RWPE2 (cell line): ENCODE data around the gene WNT3A.
A peak's percentile ranks its signal among the peaks of the same experiment; 100 is the strongest.

Source experiments
- ATAC-seq: fragments of 200-7000 bp; cut with Tn5 transposase; 3 replicates; pipeline ENCODE4 v1.9.1; 2021; ENCODE audit warnings: low read depth
- DNase-seq: peaks from one replicate; pipeline ENCODE4 v3.0.0-alpha.2; 2020; ENCODE audit warnings: low spot score
- H3K27ac ChIP-seq: fragments of 450-650 bp; 2 replicates; pipeline ENCODE4 v1.5.1; 2017; ENCODE audit warnings: mild to moderate bottlenecking; ENCODE audit not compliant: poor library complexity, severe bottlenecking
- H3K27me3 ChIP-seq: fragments of 250-450 bp; sonication (Bioruptor Pico); 2 replicates; pipeline ENCODE4 v1.5.1; 2021; ENCODE audit warnings: mild to moderate bottlenecking, moderate library complexity; ENCODE audit not compliant: insufficient read depth, poor library complexity, severe bottlenecking
- H3K36me3 ChIP-seq: fragments of 250-450 bp; sonication (Bioruptor Pico); 2 replicates; pipeline ENCODE4 v1.5.1; 2020; ENCODE audit warnings: low read depth, mild to moderate bottlenecking, moderate library complexity
- H3K4me1 ChIP-seq: fragments of 250-450 bp; sonication (Bioruptor Pico); 2 replicates; pipeline ENCODE4 v1.5.1; 2021; ENCODE audit warnings: mild to moderate bottlenecking, moderate library complexity; ENCODE audit not compliant: insufficient read depth, poor library complexity, severe bottlenecking
- H3K4me3 ChIP-seq: fragments of 250-450 bp; sonication (Bioruptor Pico); 2 replicates; pipeline ENCODE4 v1.5.1; 2021; ENCODE audit warnings: mild to moderate bottlenecking, moderate library complexity; ENCODE audit not compliant: severe bottlenecking
- H3K9me3 ChIP-seq: fragments of 250-450 bp; sonication (Bioruptor Pico); 2 replicates; pipeline ENCODE4 v1.5.1; 2021; ENCODE audit warnings: mild to moderate bottlenecking, moderate library complexity; ENCODE audit not compliant: severe bottlenecking
- CTCF ChIP-seq: fragments of 450-650 bp; IDR thresholded peaks from one replicate; pipeline ENCODE4 v1.5.1; 2017; ENCODE audit warnings: mild to moderate bottlenecking, moderate library complexity; ENCODE audit not compliant: poor library complexity, severe bottlenecking

The WNT3A gene

GRCh38 chr1:228020686-228021354, 14.0 kb downstream of the WNT3A start:
- TF ChIP-seq CTCF, result no peak
- ATAC-seq (no peak), DNase-seq (peak; percentile 8)
- H3K27ac ChIP-seq, result no peak overlapping the region
- no peaks in the 10 kb centered on the region for H3K9me3 ChIP-seq
- H3K36me3 ChIP-seq, result no peaks in the 10 kb centered on the region
- H3K27me3 ChIP-seq, result no peaks in the 10 kb centered on the region
- H3K4me3 ChIP-seq, result no peak overlapping the region
- no peaks in the 10 kb centered on the region for H3K4me1 ChIP-seq

- Histone ChIP-seq H3K4me1 (no peaks in the 10 kb centered on the region), H3K27ac (no peak overlapping the region), H3K9me3 (no peaks in the 10 kb centered on the region), H3K27me3 (no peaks in the 10 kb centered on the region), H3K4me3 (no peak overlapping the region), H3K36me3 (no peaks in the 10 kb centered on the region)
- ATAC-seq, result no peak
- peak; percentile 21 for DNase-seq
- TF ChIP-seq CTCF, result no peak
Observed at GRCh38 chr1:228021355-228022030, 14.7 kb downstream of the WNT3A start.

DNA sequence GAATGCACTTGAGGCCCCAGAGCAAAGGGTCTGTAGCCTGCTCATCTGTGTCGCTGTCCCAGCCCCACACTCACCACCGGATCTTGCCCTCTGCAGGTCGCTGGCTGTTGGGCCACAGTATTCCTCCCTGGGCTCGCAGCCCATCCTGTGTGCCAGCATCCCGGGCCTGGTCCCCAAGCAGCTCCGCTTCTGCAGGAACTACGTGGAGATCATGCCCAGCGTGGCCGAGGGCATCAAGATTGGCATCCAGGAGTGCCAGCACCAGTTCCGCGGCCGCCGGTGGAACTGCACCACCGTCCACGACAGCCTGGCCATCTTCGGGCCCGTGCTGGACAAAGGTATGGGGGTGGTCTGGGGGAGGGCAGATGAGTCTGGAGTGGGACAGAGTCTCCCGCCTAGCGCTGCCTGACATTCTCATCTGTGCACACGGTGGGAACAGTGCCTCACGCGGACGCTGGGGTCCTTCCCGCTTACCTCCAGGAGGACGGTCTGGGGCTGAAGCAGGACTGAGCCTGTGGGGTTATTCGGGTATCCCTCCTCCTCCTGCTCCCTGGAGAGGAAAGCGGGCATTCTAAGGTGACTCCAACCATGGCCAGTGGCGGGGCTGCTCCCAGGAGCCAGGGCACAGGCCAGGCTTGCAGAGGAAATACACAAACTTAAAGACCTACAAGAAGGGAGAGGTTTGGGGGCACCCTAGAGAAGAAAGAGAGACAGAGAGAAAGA, 15.9 kb downstream of the WNT3A start:
- no peaks in the 10 kb centered on the region for H3K4me1 ChIP-seq
- no peaks in the 10 kb centered on the region for H3K36me3 ChIP-seq
- no peak overlapping the region for H3K27ac ChIP-seq
- no peaks in the 10 kb centered on the region for H3K9me3 ChIP-seq
- no peak overlapping the region for H3K4me3 ChIP-seq
- ATAC-seq (no peak), DNase-seq (peak; percentile 15)
- no peaks in the 10 kb centered on the region for H3K27me3 ChIP-seq
- TF ChIP-seq CTCF, result no peak

DNA sequence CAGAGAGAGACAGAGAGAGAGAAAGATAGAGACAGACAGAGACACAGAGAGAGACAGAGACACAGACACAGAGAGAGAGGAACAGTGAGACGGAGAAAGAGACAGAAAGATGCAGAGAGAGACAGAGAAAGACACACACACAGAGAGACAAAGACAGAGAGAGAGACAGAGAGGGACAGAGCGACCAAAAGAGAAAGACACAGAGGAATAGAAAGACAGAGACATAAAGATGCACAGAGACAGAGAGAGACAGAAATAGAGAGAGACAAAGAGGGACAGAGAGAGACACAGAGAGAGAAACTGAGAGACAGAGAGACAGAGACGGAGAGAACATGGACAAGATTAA, 16.5 kb downstream of the WNT3A start:
- H3K27me3 ChIP-seq, result no peaks in the 10 kb centered on the region
- H3K27ac ChIP-seq, result no peak overlapping the region

More for the DNA sequence above, 16.5 kb downstream of the WNT3A start:
- Histone ChIP-seq H3K4me1 (no peaks in the 10 kb centered on the region), H3K9me3 (no peaks in the 10 kb centered on the region), H3K36me3 (no peaks in the 10 kb centered on the region), H3K4me3 (no peak overlapping the region)
- no peak for DNase-seq
- ATAC-seq, result no peak
- TF ChIP-seq CTCF, result no peak
